ENCODE measurements around the gene SLFNL1.

SLFNL1 gene

GRCh38 chr1:41021526-41022308, at the start of gene SLFNL1:
Gene SLFNL1 (minus strand): TSS chr1:41021725. CDS start chr1:41020660, 1,065 bp downstream.
- no peak for DNase-seq

GRCh38 chr1:41056907-41057306, 35.4 kb upstream of the SLFNL1 start:
- DNase-seq: no peak

- peak in 1 of 14 donors; percentile 7 for DNase-seq
Measured at GRCh38 chr1:41053316-41053715, 31.8 kb upstream of the SLFNL1 start.

GRCh38 chr1:41051022-41051421, 29.5 kb upstream of the SLFNL1 start:
- DNase-seq: no peak

GRCh38 chr1:41048540-41048939, 27.0 kb upstream of the SLFNL1 start:
- DNase-seq: no peak

GRCh38 chr1:41046347-41046775, 24.8 kb upstream of the SLFNL1 start:
- peak in 1 of 14 donors; percentile 30 for DNase-seq

- peak in 6 of 14 donors; percentile 5 to 77 (median 15) for DNase-seq
Measured at GRCh38 chr1:41045740-41046139, 24.2 kb upstream of the SLFNL1 start.

- no peak for DNase-seq
Measured at GRCh38 chr1:41044187-41044586, 22.7 kb upstream of the SLFNL1 start.

- DNase-seq: no peak
Measured at GRCh38 chr1:41041614-41042270, 20.2 kb upstream of the SLFNL1 start.

- no peak for DNase-seq
Measured at GRCh38 chr1:41038110-41038509, 16.6 kb upstream of the SLFNL1 start.

- no peak for DNase-seq
Measured at GRCh38 chr1:41037116-41037903, 15.8 kb upstream of the SLFNL1 start.

- no peak for DNase-seq
Measured at GRCh38 chr1:41033272-41033671, 11.7 kb upstream of the SLFNL1 start.

GRCh38 chr1:41032147-41032546, 10.6 kb upstream of the SLFNL1 start:
- no peak for DNase-seq

- DNase-seq: no peak
Measured at GRCh38 chr1:41030872-41031616, 9.5 kb upstream of the SLFNL1 start.

- no peak for DNase-seq
Measured at GRCh38 chr1:41028034-41028642, 6.6 kb upstream of the SLFNL1 start.

- DNase-seq: no peak
Measured at GRCh38 chr1:41025979-41026819, 4.7 kb upstream of the SLFNL1 start.

GRCh38 chr1:41024953-41025352, 3.4 kb upstream of the SLFNL1 start:
- DNase-seq: no peak

- DNase-seq: no peak
Measured at GRCh38 chr1:41023279-41023990, 1.9 kb upstream of the SLFNL1 start.

- DNase-seq: no peak
Measured at GRCh38 chr1:41022424-41022823, 899 bp upstream of the SLFNL1 start.

- DNase-seq: no peak
Measured at GRCh38 chr1:41020654-41021053, 871 bp downstream of the SLFNL1 start.
